Activated CD8-positive, alpha-beta memory T cell treated with anti-CD3 and anti-CD28 coated beads for 4 hours (primary cell): ENCODE results near the gene OGFOD1.

Source experiments
- DNase-seq, 2 donors: peaks; one replicate each; pipeline ENCODE4 v3.0.0-alpha.2; 2020; ENCODE audit warnings: low read depth in 2 of 2

OGFOD1 gene

DNA sequence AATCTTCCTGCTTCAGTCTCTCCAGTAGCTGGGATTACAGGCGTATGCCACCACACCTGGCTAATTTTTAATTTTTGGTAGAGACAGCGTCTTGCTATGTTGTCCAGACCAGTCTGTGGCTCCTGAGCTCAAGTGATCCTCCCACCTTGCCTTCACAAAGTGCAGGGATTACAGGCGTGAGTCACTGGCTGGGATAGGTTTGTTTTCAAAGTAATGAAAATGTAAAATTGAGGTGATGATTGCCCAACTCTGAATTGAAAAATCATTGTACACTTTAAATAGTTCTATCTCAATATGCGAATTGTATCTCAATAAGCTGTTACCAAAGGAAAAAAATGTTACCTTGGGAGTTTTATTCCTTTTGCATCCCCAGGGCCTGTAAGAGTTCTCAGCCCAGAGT lies 24.8 kb upstream of the OGFOD1 start:
- no peak for DNase-seq

DNA sequence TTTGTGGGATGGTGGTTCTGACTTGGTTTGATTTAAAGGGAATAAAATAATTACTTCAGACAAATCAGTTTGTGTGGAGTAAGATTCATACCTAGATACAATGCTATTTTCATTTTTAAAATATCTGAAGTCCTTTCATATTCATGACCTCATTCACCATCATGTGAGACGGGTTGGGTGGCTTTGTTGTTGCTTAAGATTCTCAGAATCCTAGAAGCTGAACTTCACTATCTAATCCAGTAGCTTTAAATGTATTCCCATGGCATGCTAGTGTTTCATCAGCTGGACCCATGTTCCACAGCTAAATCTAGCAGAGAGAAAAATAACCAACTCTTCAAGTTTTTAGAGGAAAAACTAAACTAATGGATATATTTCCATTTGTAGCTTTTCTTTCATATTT lies 23.3 kb upstream of the OGFOD1 start:
- DNase-seq: no peak

DNA sequence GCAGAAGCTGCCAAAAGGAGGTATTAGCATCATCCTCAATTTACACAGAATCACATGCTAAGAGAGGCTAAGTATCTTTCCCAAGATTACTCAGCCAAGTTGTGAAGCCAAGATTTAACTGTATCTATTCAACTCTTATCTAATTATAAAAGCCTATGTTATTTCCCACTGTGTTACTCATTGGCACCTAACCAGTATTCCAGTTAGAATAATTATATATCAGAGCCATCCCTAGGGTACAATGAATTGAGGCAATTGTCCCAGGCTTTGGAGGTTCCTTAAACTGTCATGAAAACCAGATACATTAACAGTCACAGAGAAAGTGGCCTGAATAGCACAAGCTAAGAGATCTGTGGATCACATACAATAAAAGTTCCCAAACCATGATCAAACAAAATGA lies 15.1 kb upstream of the OGFOD1 start:
- DNase-seq: no peak

DNA sequence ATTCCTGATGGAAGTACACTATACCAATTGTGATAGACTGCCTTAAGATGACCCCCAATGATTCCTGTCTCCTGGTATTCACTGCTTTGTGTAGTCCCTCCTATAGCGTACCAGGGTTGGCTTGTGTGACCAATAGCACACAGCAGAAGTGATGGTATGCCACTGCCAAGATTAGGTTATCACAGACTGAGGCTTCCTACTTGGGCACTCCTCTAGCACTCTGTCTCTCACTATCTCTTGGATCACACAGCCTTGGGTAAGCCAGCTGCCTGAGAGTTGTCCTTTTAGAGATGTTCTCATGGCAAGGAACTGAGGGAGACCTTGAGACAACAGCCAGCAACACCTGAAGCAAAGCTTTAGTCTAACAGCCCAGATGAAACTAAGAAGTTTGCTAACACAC lies 13.3 kb upstream of the OGFOD1 start:
- no peak for DNase-seq

DNA sequence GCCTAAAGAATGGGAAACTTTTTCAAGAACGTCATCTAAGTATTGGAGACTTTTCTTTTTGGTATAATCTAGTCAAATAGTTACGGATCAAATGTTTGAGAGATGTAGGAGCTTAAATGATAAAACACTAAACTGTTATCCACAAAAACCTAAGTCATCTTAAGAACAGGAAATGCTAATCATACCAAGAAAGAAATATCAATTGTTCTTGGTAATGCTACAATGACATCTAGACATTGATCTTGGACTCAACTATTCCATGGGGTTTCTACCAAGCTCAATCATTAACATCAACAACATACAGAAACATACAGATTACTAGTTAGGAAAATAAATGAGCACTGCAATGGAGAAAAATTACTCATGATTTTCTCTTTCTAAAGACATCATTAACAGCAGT lies 4.1 kb upstream of the OGFOD1 start:
- DNase-seq: no peak

DNA sequence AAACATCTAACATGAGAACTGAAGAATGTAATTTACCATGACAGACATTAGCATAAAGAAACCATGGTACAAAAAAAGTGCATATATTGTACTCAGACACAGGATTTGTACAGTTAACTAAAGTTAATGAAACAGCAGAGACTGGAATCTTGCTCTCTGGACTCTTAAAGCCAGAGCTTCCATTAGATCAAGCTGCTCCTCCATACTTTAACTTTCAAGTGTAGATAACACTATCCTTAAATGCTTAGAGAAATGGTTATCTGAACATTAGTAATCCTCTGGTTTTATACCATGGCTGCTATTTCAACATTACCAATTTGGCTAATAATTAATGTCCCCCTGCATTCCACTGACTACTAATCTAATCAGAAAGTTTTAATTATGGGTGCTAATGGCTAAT lies 3.3 kb upstream of the OGFOD1 start:
- DNase-seq: no peak

DNA sequence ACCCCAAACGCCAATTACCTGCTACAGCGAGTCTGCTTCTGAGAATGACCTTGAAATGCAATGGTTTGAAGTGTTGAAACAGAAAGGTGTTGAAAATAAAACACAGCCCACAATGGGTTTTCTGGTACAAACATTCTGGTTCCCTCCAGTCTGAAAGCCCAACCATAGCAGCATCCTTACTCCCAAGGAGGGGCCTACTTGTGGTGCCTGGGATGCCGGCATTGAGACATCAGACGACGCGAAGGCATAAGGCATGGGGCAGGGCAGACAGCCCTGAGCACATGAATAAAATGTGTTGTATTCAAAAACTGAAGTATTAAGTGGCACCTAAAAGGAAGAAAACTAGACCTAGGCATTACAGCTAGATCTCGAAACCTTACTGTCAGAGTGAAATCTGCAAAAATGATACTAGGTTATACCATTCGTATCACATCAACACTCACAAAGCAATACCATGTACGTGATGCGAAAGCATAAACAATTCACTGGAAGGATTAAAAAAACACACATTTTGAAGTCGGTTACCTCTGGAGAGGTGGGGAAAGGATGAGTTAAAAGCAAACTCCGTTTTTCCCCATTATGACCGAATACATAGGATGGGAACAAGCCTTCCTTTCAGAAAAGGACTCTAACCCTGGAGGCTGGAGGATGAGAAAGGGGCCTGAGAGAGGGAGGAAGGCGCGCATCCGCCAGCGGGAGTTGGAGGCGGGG lies 924 bp upstream of the OGFOD1 start:
- no peak for DNase-seq

DNA sequence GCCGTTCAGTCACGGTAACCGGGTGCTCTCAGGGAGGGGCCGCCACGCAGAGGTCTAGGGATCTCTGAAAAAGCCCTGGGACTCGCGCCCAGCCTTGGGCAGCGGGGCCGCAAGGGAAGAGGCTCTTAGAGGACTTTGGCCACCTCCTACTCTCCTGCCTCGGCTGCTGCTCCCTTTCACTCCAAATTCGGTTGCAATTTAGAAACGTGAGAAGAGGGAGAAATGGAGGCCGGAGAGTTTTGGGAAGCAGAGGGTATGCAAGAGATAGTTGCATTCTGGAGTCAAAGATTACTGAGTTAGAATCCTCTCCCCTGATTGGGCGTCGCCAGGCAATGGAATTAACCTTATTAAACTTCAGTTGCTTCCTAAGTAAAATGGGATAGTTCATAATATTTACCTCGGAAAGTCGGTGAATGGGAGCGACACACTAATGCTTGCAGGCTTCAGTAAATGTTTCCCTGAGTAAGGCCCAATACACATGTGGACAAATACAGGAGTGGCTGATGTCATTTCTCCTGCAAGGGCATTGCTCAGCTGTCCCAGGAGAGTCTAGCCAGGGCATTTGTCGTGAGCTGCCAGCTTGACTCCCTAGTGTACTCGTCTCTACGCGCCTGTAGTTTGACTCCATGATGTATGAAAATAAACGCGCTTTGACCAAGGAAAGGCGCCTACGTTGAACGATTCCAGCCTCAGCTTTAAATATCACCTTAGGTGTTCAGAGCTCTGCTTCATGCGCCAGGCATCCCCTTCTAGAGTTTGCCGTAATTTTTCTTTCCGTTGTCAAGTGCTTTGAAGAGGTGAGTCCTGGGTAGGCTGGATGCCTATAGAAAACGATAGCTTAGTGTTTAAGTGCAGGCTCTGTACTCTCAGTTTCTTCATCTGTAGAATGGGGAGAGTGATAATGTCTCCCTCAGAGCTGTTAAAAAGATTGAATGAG lies 667 bp downstream of the OGFOD1 start:
- DNase-seq: no peak

DNA sequence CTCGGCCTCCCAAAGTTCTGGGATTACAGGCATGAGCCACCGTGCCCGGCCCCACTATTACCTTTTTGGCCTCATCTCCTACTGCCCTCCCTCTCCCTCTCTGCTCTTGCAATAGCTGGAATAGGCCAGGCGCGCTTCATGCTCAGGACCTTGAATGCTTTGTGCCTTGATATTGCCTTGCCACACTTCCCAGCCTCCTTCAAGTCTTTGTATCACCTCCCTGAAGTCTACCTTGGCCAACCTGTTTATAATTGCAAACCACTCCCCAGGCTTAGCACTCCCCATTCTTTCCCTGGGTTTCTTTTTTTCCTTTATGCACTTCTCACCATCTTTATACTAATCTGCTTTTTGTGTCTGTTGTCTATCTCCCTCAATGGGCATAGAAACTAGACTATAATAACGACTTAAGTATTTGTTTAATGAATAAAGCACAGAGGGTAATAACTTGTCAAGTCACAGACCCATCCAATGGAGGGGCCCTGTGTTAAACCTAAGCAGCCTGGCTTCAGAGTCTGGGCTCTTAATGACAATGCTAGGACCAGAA lies 6.6 kb downstream of the OGFOD1 start:
- DNase-seq: no peak

DNA sequence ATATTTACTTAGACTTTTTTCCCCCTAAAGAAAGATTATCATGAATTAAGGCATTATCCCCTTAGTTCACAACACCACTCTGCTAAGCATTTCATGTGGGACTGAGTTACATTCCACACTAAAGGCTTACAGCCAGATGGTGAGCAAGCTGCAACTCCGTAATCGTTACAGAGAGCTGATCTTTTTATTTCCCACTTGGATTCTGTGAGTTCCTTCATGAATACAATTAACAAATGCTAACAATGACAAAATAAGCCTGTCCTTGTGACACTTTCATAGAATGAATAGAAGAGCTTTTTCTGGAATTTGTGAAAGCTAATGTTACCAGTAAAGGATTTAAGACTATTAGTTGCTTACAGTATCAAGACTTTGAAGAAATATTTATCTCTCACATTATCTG lies 8.7 kb downstream of the OGFOD1 start:
- no peak for DNase-seq

DNA sequence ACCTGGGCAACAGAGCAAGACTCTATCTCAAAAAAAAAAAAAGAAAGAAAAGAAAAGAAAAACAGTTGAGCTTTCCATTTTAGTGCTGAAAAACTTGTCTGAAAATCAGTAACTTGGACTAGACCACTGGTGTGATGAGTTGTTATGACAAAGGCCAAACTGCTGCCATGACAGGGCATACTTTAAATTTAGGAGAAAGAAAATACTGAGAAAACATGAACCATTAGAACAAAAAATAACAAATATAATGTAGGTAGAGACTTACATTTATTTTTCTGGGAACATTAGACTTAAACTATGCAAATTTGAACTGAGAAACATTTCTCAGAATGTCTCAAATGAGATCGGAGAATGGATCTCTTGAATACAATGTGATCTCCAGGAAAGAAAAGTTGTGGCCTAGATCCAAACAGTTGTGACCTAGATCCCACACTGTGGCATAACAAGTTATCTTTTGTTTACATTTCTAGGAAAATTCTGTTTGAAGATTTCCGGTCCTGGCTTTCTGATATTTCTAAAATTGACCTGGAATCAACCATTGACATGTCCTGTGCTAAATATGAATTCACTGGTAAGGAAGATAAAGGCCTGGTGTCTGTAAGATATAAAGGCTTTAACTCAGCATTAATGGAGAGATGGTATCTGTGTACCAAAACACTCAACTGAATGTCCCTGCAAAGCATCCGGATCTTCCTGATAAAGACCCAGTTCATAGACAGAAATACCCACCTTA lies 10.9 kb downstream of the OGFOD1 start:
- DNase-seq: no peak

DNA sequence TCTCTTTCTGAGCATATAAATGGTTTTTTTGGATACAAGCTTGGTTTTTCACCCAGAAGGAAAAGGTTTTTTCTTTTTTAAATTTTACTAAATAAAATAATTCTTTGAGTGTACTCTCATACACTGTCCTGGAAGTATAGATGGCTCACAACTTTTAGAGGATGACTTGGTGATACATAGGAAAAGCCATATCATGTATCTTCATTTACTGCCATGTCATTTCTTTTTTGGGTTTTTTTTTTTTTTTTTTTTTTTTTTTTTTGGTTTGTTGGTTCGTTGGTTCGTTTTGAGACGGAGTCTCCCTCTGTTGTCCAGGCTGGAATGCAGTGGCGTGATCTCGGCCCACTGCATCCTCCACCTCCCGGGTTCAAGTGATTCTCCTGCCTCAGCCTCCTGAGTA lies 11.8 kb downstream of the OGFOD1 start:
- no peak for DNase-seq

DNA sequence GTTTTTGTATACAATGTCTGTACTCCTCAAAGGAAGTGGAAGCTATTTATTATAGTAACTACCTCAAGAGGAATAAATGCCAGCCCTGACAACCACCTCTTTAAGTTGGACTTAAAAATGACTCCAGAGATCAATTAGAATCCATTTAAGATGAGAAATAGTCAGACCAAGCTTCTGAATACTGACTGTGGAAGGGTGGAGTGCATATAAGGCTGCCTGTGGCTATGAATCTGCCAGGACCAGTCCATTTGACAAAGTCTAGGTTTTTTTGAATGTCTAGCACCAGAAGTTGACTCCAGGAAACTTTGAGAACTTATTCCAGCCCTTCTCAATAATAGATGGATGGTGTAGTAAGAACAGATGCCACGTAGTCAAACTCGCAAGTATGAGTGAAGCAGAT lies 15.0 kb downstream of the OGFOD1 start:
- DNase-seq: no peak

DNA sequence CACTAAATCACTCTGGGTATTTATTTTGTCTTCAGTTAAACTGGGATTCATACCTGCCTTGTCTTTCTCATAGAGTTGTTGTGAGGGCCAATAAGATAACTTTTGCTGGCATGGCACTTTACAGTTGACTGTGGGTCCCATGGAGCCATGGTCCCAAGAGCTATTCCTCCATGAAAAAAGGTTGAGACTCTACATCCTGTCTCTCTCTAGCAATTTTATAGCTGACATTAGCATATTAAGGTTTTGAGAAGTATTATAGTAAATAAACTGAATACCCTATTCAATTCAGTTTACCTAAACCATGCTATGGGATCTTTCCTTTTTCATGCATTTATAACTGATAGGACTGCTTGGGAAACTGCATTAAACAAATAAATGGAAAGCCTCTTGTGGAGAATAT lies 17.4 kb downstream of the OGFOD1 start:
- no peak for DNase-seq

DNA sequence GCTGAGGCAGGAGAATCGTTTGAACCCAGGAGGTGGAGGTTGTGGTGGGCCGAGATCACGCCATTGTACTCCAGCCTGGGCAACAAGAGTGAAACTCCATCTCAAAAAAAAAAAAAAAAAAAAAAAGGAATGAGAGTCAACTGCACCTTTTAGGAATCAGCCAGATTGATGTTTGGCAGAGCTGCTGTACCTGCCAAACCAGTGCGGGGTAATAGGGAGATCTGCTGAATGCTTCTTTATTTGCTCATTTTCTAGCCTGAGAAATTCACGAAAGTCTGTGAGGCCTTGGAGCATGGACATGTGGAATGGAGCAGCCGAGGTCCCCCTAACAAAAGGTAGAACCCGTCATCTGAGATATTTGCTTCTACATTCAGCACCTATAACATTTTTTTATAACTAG lies 18.4 kb downstream of the OGFOD1 start:
- no peak for DNase-seq

DNA sequence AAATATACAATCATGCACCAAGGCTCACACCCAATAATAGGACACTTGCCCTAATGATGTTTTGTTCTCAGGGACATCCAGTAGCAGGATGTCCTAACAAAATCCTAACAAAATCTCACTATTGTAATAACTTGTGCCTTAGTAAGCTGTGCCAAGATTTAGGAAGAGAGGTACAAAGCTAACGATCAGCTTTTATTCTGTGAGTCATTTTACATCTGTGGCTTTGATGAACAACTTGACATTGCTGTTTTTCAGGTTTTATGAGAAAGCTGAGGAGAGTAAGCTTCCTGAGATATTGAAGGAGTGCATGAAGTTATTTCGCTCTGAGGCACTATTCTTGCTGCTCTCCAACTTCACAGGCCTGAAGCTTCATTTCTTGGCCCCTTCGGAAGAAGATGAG lies 18.9 kb downstream of the OGFOD1 start:
- DNase-seq: no peak

DNA sequence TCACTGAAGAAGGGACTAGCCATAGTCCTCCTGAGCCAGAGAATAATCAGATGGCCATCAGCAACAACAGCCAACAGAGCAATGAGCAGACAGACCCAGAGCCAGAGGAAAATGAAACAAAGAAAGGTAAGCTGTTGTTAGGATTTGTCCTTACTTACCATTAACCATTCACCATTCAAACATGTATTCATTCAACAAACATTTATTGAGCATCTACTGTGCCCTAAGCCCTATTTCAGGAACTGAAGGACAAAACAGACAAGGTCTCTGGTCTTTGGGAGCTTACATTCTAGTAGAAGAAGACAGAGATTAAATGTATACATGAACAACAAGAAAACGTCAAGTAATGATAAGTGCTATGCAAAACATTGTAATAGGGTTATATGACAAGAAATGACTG lies 19.3 kb downstream of the OGFOD1 start:
- no peak for DNase-seq

DNA sequence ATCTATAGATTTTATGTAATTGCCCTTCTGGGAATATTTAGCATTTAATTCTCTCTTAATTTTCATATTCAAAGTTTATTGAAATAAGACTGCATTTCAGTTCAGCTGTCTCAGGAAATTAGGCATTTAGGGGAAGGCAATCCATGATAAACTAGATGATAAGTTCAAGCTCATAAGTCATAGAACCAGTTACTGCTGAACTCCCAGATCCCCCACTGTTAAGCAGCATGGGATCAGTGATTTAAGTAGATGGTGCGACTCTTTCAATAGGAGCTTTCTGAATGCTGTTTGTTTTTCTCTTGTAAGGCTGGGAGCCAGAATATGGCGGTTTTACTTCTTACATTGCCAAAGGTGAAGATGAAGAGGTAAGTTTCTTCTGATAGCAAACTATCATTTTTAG lies 23.8 kb downstream of the OGFOD1 start:
- DNase-seq: no peak

DNA sequence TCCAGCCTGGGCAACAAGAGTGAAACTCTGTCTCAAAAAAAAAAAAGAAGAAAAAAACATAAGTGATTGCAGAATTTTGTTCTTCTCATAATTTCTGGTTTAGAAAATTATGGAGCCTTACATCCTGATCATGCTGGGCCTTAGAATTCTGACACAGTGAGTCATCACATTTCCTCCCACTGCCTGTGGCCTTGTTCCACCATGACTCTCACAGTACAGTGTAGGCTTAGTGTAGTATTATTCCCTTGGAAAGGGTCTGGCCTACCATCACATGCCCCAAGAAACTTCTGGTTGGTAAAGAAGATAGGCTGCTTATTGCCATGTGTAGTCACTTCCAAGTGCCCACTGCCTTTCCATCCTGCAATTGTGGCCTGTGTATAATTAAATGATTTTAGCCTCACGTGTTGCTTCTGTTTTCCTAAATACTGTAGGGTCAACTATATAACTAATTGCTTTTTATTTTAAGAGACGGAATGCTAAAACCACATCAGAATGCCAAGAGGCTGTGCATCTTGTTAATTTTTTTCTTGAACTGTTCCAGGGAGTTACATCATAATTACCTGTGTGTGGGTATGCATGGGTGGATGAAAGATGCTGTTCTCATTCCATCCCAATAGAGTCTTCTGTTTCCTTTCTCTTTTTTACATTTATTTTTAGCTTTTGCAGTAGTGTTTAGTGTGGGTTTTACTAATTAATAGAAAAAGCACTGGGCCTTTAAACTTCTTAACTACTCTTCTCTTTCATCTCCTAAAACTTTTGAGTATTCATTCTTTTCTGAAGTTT lies 25.9 kb downstream of the OGFOD1 start:
- DNase-seq: no peak

DNA sequence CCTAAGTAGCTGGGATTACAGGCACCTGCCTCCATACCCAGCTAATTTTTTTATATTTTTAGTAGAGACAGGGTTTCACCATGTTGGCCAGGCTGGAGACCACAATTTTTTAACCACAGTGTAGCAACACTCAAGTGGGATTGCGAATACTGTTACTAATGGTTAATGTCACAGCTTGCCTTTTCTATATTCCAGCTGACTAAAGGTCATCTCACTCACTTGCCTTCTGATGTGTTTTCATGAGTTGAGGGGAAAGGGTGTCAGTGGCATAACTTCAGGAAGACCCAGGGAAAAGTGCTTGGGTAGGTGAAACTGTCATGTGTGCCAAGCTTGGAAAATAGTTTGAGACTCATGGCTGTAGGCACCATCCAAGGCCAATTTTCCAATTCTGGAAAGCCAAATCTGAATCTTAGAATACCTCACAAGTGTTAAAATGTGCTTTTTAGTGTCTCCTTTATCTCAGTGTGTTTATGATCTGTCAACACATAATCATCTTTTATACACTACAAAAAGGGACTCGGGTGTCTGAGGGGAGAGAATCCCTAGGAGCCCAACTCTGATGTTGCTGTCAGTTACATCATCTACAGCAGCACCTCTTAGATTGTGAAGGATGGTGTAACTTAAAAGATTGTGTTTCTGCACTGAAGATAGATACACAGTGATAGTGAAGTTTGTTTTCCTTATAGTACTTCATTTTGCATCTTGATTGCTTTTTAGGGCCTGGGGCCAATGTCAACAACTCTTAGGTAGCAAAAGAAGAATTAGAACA lies 27.1 kb downstream of the OGFOD1 start:
- no peak for DNase-seq

DNA sequence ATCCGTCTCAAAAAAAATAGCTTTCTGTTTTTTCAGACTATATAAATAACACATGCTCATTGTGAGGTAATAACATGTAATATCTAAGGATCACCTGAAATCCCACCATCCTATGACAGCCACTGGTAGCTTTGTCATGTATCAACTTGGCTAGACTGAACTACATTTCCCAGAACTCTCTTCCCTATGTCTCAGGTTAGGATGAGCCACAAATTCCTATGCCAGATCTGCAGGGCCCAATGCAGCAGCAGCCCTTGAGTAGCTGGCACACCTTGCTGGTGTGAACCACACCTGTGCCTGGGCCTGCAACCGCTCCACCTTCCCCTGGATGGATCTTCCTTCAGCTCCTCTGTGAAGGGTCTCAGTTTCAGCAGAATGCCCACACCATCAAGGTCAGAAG lies 28.1 kb downstream of the OGFOD1 start:
- DNase-seq: no peak
